GM12878 (cell line): Measurements from ENCODE around the gene CLEC6A. TPM values are rescaled to one million over a fixed set of nuclear protein-coding genes. Genes with fewer than 3 reads are reported as not detected.

Source experiments
- ATAC-seq: fragments of 200-7000 bp; cut with Tn5 transposase; 3 replicates; pipeline ENCODE4 v1.9.1; 2020; ENCODE audit warnings: mild to moderate bottlenecking, moderate library complexity
- BruUV-seq: library from RNA; stranded (reverse); fragments of 400-500 nt; replicated peaks from 2 replicates; lab custom pipeline; 2021; lab: Mats Ljungman, UMichigan
- CTCF ChIA-PET: fragments of 300-600 bp; sonication (Branson Sonifier 250); formaldehyde crosslinking; extraction: SDS; loops from one replicate; lab custom pipeline; 2021; ENCODE audit warnings: inconsistent platforms; lab: Yijun Ruan, JAX
- POLR2A ChIA-PET: fragments of 350-600 bp; formaldehyde crosslinking; extraction: SDS; loops from one replicate; lab custom pipeline; 2021; ENCODE audit warnings: inconsistent platforms; lab: Charles Lee
- RAD21 ChIA-PET: fragments of 300-600 bp; sonication (Branson Sonifier 250); formaldehyde crosslinking; loops from one replicate; lab custom pipeline; 2023; ENCODE audit warnings: antibody characterized with exemption; ENCODE audit not compliant: unreplicated experiment; lab: Charles Lee
- SMC1A ChIA-PET: fragments of 300-600 bp; sonication (Branson Sonifier 250); formaldehyde crosslinking; loops from one replicate; lab custom pipeline; 2023; ENCODE audit not compliant: unreplicated experiment, uncharacterized antibody; lab: Charles Lee
- DNase-seq: peaks from one replicate; pipeline ENCODE4 v3.0.0-alpha.2; 2011; ENCODE audit warnings: low read depth, low spot score
- FAIRE-seq: peaks from 3 replicates; lab custom pipeline; 2011; peaks lifted over from hg19 to GRCh38; lab: Jason Lieb, UNC
- H2AFZ ChIP-seq: 2 replicates; pipeline ENCODE4 v1.6.0; 2011; ENCODE audit warnings: low read depth, low read length, control low read depth; ENCODE audit not compliant: control insufficient read depth
- H3K27ac ChIP-seq: 2 replicates; pipeline ENCODE4 v1.5.1; 2011; ENCODE audit warnings: control low read depth; ENCODE audit not compliant: control insufficient read depth, insufficient read depth
- H3K27me3 ChIP-seq, 2 experiments: replicated peaks in 1 of 2; 2 replicates each; pipeline versions ENCODE4 v1.6.0 to v1.6.1; 2011; ENCODE audit warnings: low read length in 1 of 2; ENCODE audit not compliant: control insufficient read depth in 2 of 2, insufficient read depth in 2 of 2
- H3K36me3 ChIP-seq, 2 experiments: 2 replicates each; pipeline ENCODE4 v1.5.1; 2011; ENCODE audit warnings: low read length in 1 of 2; ENCODE audit not compliant: control insufficient read depth in 2 of 2, insufficient read depth in 2 of 2
- H3K4me1 ChIP-seq: 2 replicates; pipeline ENCODE4 v1.6.1; 2011; ENCODE audit warnings: mild to moderate bottlenecking, low read length, moderate library complexity, mixed read lengths; ENCODE audit not compliant: control insufficient read depth, insufficient read depth
- H3K4me2 ChIP-seq: 2 replicates; pipeline ENCODE4 v1.6.0; 2011; ENCODE audit warnings: control low read depth; ENCODE audit not compliant: control insufficient read depth, insufficient read depth
- H3K4me3 ChIP-seq: fragments of 200-600 bp; sonication (generic); 2 replicates; pipeline ENCODE4 v1.5.1; 2016
- H3K79me2 ChIP-seq: 2 replicates; pipeline ENCODE4 v1.6.0; 2011; ENCODE audit warnings: low read length; ENCODE audit not compliant: control insufficient read depth, insufficient read depth
- H3K9ac ChIP-seq: 2 replicates; pipeline ENCODE4 v1.8.0; 2011; ENCODE audit warnings: low read length, control low read depth, mixed read lengths; ENCODE audit not compliant: control insufficient read depth, insufficient read depth
- H3K9me3 ChIP-seq: replicated peaks from 3 replicates; pipeline ENCODE4 v1.5.1; 2011; ENCODE audit warnings: mild to moderate bottlenecking, low read length; ENCODE audit not compliant: control insufficient read depth, insufficient read depth
- H4K20me1 ChIP-seq: 2 replicates; pipeline ENCODE4 v1.6.0; 2011; ENCODE audit not compliant: control insufficient read depth, insufficient read depth
- ATF3 ChIP-seq: IDR thresholded peaks from 2 replicates; pipeline ENCODE4 v1.6.1; 2011; ENCODE audit warnings: low read depth, mild to moderate bottlenecking, low read length, moderate library complexity, borderline replicate concordance; ENCODE audit errors: extremely low read depth
- BHLHE40 ChIP-seq, 2 experiments: fragments of 450-650 bp in 1 of 2; IDR thresholded peaks; 2 replicates each; pipeline ENCODE4 v1.6.1; 2011 to 2017; ENCODE audit warnings: low read depth in 2 of 2, borderline replicate concordance in 1 of 2, improper control_type of control experiment in 1 of 2, low read length in 1 of 2, mild to moderate bottlenecking in 1 of 2
- CBFB ChIP-seq: IDR thresholded peaks from 2 replicates; pipeline ENCODE4 v1.6.1; 2016; ENCODE audit warnings: antibody characterized with exemption, low read depth
- FOS ChIP-seq: IDR thresholded peaks from 3 replicates; pipeline ENCODE4 v1.6.1; 2011; ENCODE audit warnings: borderline replicate concordance; ENCODE audit not compliant: insufficient read length; ENCODE audit errors: extremely low read depth
- FOXK2 ChIP-seq: fragments of 450-650 bp; IDR thresholded peaks from 2 replicates; pipeline ENCODE4 v1.6.1; 2017; ENCODE audit warnings: mild to moderate bottlenecking, moderate library complexity
- GABPA ChIP-seq: IDR thresholded peaks from 2 replicates; pipeline ENCODE4 v1.6.1; 2014; ENCODE audit warnings: antibody characterized with exemption, low read depth, mild to moderate bottlenecking, inconsistent platforms
- GATAD2B ChIP-seq: fragments of 450-650 bp; conservative IDR thresholded peaks from 2 replicates; pipeline ENCODE4 v1.6.1; 2017; ENCODE audit warnings: low read depth, mild to moderate bottlenecking, moderate library complexity
- MTA3 ChIP-seq: IDR thresholded peaks from 2 replicates; pipeline ENCODE4 v1.6.1; 2012; ENCODE audit warnings: low read length, inconsistent platforms, borderline replicate concordance
- NFYA ChIP-seq: IDR thresholded peaks from 2 replicates; pipeline ENCODE4 v1.6.1; 2011; ENCODE audit warnings: low read depth, mild to moderate bottlenecking, low read length, improper control_type of control experiment, borderline replicate concordance
- RFX5 ChIP-seq: IDR thresholded peaks from 2 replicates; pipeline ENCODE4 v1.6.1; 2011; ENCODE audit warnings: low read depth, low read length, improper control_type of control experiment
- SIN3A ChIP-seq: IDR thresholded peaks from 2 replicates; pipeline ENCODE4 v1.6.1; 2012; ENCODE audit warnings: low read depth, low read length, improper control_type of control experiment
- SKIL ChIP-seq: fragments of 450-650 bp; IDR thresholded peaks from 2 replicates; pipeline ENCODE4 v1.6.1; 2017; ENCODE audit warnings: mild to moderate bottlenecking, low read depth, inconsistent platforms; ENCODE audit not compliant: poor library complexity, severe bottlenecking
- YBX1 ChIP-seq: fragments of 450-650 bp; IDR thresholded peaks from 2 replicates; pipeline ENCODE4 v1.6.1; 2016; ENCODE audit warnings: antibody characterized with exemption
- ZNF687 ChIP-seq: fragments of 450-650 bp; IDR thresholded peaks from 2 replicates; pipeline ENCODE4 v1.6.1; 2017; ENCODE audit warnings: mild to moderate bottlenecking, moderate library complexity
- ZSCAN29 ChIP-seq: fragments of 450-650 bp; IDR thresholded peaks from 2 replicates; pipeline ENCODE4 v1.6.1; 2017; ENCODE audit warnings: mild to moderate bottlenecking, moderate library complexity
- WGBS: methylation state at CpG from one replicate; pipeline ENCODE4 v1.1.6; 2016; ENCODE audit warnings: low lambda C conversion rate; ENCODE audit not compliant: insufficient replicate concordance, insufficient coverage; ENCODE audit errors: missing lambda C conversion rate; 5-methylcytosine and 5-hydroxymethylcytosine counted together
- in situ Hi-C: fragments of 300-500 bp; cut with MboI; formaldehyde crosslinking; loops from 9 replicates; pipeline ENCODE4 v1.14.3; 2018; ENCODE audit warnings: mixed read lengths
- intact Hi-C: fragments of 100-400 bp; cut with micrococcal nuclease; formaldehyde crosslinking; loops from one replicate; pipeline ENCODE4 v1.14.2; 2022; ENCODE audit not compliant: unreplicated experiment
- polyA plus RNA-seq, 11 experiments: library from polyadenylated mRNA; depleted of rRNA in 4 of 11; unstranded in 6 of 11; stranded (reverse) in 5 of 11; fragments of >200 nt; fragmentation: Nextera tagmentation in 4 of 11; fragmentation: Illumina TruSeq in 1 of 11; extraction: Ambion mirVana in 4 of 11; extraction: Trizol in 1 of 11; gene quantifications; 1 replicate in 1 of 11; 2 replicates in 10 of 11; pipeline versions ENCODE4 v1.2.1 to v1.2.3, GENCODE V29; 2011 to 2016; ENCODE audit warnings: inconsistent platforms in 2 of 11, missing spikeins in 2 of 11, low read depth in 1 of 11
- total RNA-seq, 4 experiments: library from RNA; depleted of rRNA in 3 of 4; stranded (reverse); fragments of >200 nt in 3 of 4; fragmentation: Illumina TruSeq in 1 of 4; extraction: Trizol in 1 of 4; gene quantifications; 2 replicates each; pipeline versions ENCODE4 v1.2.1 to v1.2.3, GENCODE V29; 2013 to 2021

Gene CLEC6A
- total and polyA plus RNA-seq, 10 of the 15 experiments (the other 5 are each of a cell fraction or from before 2014, with no cell fraction given) = not detected

- H3K9me3 ChIP-seq = no peaks in the 10 kb centered on the region
- ChIA-PET POLR2A (no interaction called here), RAD21 (interaction anchor here (0.5 kb wide), 1 partner anchor 138 kb away, joined by 3 read pairs; no protein-coding TSS in a partner anchor)
- H3K4me2 ChIP-seq = no peak overlapping the region
- BruUV-seq = no TSS peak
- H3K9ac ChIP-seq = no peak overlapping the region
- H2AFZ ChIP-seq = no peak overlapping the region
- H3K27me3 ChIP-seq = peaks cover 0 to 1% of the 10 kb centered on the region in 2 experiments; a peak in 1 of 4 replicates
- TF ChIP-seq ATF3 (no peak), FOS (no peak), SIN3A (no peak), MTA3 (no peak), NFYA (no peak), ZSCAN29 (no peak), BHLHE40 (IDR thresholded peaks at IDR 0.05; ENCODE audit: borderline replicate concordance in 1 of 2, low read depth in 2 of 2, low read length in 1 of 2) (no peak), RFX5 (no peak), GATAD2B (no peak), ZNF687 (no peak), FOXK2 (no peak), CBFB (no peak), SKIL (no peak), GABPA (no peak), YBX1 (no peak)
- TF ChIP-seq, all 136 proteins: peak for 0
- SMC1A ChIA-PET = no interaction called here
- WGBS = 79% methylated on average over 1 of the region's 1 CpG
- no peak for FAIRE-seq
- DNase-seq = no peak
- Histone ChIP-seq H3K36me3 (no peaks in the 10 kb centered on the region), H3K27ac (no peak overlapping the region), H4K20me1 (no peaks in the 10 kb centered on the region), H3K4me3 (no peak overlapping the region), H3K79me2 (no peaks in the 10 kb centered on the region), H3K4me1 (peaks cover 6% of the 10 kb centered on the region)
- in situ Hi-C loops (no loop called here), intact Hi-C loops (no loop called here)
- no peak for ATAC-seq
- CTCF ChIA-PET = interaction anchor here (1.2 kb wide), 1 partner anchor 90 kb away, joined by 3 read pairs; no protein-coding TSS in a partner anchor
These were observed 2.0 kb upstream of the CLEC6A start for GRCh38 chr12:8453796-8454195.
